HCT116 (cell line): ENCODE results near the gene USP33. TPM values are rescaled to one million over a fixed set of nuclear protein-coding genes. Genes with fewer than 3 reads are reported as not detected.

Experiments
- ATAC-seq: fragments of 200-7000 bp; cut with Tn5 transposase; 2 replicates; pipeline ENCODE4 v1.9.1; 2020; ENCODE audit warnings: mild to moderate bottlenecking, moderate library complexity
- BruUV-seq: library from RNA; stranded (reverse); fragments of 400-500 nt; replicated peaks from 2 replicates; lab custom pipeline; 2021; lab: Mats Ljungman, UMichigan
- CTCF ChIA-PET: fragments of 300-600 bp; sonication (Branson Sonifier 250); formaldehyde crosslinking; loops from one replicate; lab custom pipeline; 2021; ENCODE audit warnings: antibody characterized with exemption; lab: Charles Lee
- POLR2A ChIA-PET: fragments of 300-600, 350-600 bp; sonication (Branson Sonifier 250); formaldehyde crosslinking; loops from one replicate; lab custom pipeline; 2021; ENCODE audit warnings: antibody characterized with exemption; lab: Charles Lee
- RAD21 ChIA-PET, 2 experiments: fragments of 300-600 bp; sonication (Branson Sonifier 250); formaldehyde crosslinking; loops; one replicate each; lab custom pipeline; 2023; ENCODE audit warnings: low total read pairs in 2 of 2; ENCODE audit not compliant: uncharacterized antibody in 2 of 2, unreplicated experiment in 2 of 2, low non-redundant PET in 1 of 2; lab: Charles Lee
- DNase-seq: peaks from one replicate; pipeline ENCODE4 v3.0.0-alpha.2; 2010; ENCODE audit warnings: low read depth, low spot score
- H2AFZ ChIP-seq: fragments of 200-600 bp; shearing (Covaris generic), sonication (generic); 2 replicates; pipeline ENCODE4 v1.6.1; 2017; ENCODE audit warnings: low read depth, mixed run types, mixed read lengths, antibody characterized with exemption, low read length; ENCODE audit not compliant: poor library complexity, severe bottlenecking
- H3K27ac ChIP-seq: 2 replicates; pipeline ENCODE4 v1.5.1; 2012; ENCODE audit warnings: low read depth, low read length
- H3K27me3 ChIP-seq: fragments of 200-600 bp; sonication (generic); 2 replicates; pipeline ENCODE4 v1.6.1; 2016; ENCODE audit warnings: mixed run types, low read length, mixed read lengths; ENCODE audit not compliant: insufficient read depth
- H3K36me3 ChIP-seq, 2 experiments: fragments of 200-500 bp in 1 of 2; fragments of 200-600 bp in 1 of 2; sonication (Bioruptor generic) in 1 of 2; sonication (generic) in 1 of 2; 2 replicates each; pipeline versions ENCODE4 v1.5.1 to v1.6.1; 2014 to 2016; ENCODE audit warnings: low read length in 2 of 2, inconsistent platforms in 1 of 2, mixed read lengths in 1 of 2, mixed run types in 1 of 2; ENCODE audit not compliant: insufficient read depth in 2 of 2, control insufficient read depth in 1 of 2
- H3K4me1 ChIP-seq, 2 experiments: fragments of 200-600 bp in 1 of 2; sonication (generic) in 1 of 2; 2 replicates each; pipeline versions ENCODE4 v1.5.1 to v1.6.1; 2012 to 2017; ENCODE audit warnings: low read length in 2 of 2, inconsistent platforms in 1 of 2, mild to moderate bottlenecking in 1 of 2, mixed read lengths in 1 of 2, mixed run types in 1 of 2, moderate library complexity in 1 of 2; ENCODE audit not compliant: insufficient read depth in 2 of 2, control insufficient read depth in 1 of 2
- H3K4me2 ChIP-seq: fragments of 200-600 bp; sonication (generic); 2 replicates; pipeline ENCODE4 v1.6.1; 2017; ENCODE audit warnings: mixed run types, low read length, mixed read lengths
- H3K4me3 ChIP-seq, 2 experiments: fragments of 200-600 bp in 1 of 2; sonication (generic) in 1 of 2; replicated peaks in 1 of 2; 2 replicates each; pipeline ENCODE4 v1.5.1; 2011 to 2016; ENCODE audit warnings: low read length in 2 of 2, control low read depth in 1 of 2, low read depth in 1 of 2, mild to moderate bottlenecking in 1 of 2, mixed read lengths in 1 of 2, mixed run types in 1 of 2
- H3K79me2 ChIP-seq: fragments of 200-600 bp; sonication (generic); 2 replicates; pipeline ENCODE4 v1.6.1; 2017; ENCODE audit warnings: mild to moderate bottlenecking, mixed run types, low read length, moderate library complexity, mixed read lengths; ENCODE audit not compliant: insufficient read depth
- H3K9ac ChIP-seq: fragments of 200-600 bp; sonication (generic); 2 replicates; pipeline ENCODE4 v1.6.1; 2016; ENCODE audit warnings: low read length, mixed read lengths
- H3K9me2 ChIP-seq: fragments of 200-600 bp; sonication (generic), shearing (Covaris generic); 2 replicates; pipeline ENCODE4 v1.6.1; 2017; ENCODE audit warnings: mixed run types, mild to moderate bottlenecking, moderate library complexity; ENCODE audit not compliant: insufficient read depth
- H3K9me3 ChIP-seq, 2 experiments: fragments of 200-500 bp in 1 of 2; fragments of 200-600 bp in 1 of 2; sonication (Bioruptor generic) in 1 of 2; sonication (generic) in 1 of 2; 2 replicates each; pipeline ENCODE4 v1.6.1; 2014 to 2017; ENCODE audit warnings: low read length in 2 of 2, mixed read lengths in 2 of 2, inconsistent platforms in 1 of 2, low read depth in 1 of 2, mild to moderate bottlenecking in 1 of 2, mixed run types in 1 of 2, moderate library complexity in 1 of 2; ENCODE audit not compliant: control insufficient read depth in 1 of 2, insufficient read depth in 1 of 2
- H4K20me1 ChIP-seq: fragments of 200-600 bp; sonication (generic), shearing (Covaris generic); 2 replicates; pipeline ENCODE4 v1.6.1; 2017; ENCODE audit warnings: mixed run types, mild to moderate bottlenecking, moderate library complexity; ENCODE audit not compliant: insufficient read depth
- ELF1 ChIP-seq: IDR thresholded peaks from 2 replicates; pipeline ENCODE4 v1.6.1; 2012; ENCODE audit warnings: low read depth, borderline replicate concordance
- EZH2phosphoT487 ChIP-seq: fragments of 200-600 bp; IDR thresholded peaks from 2 replicates; pipeline ENCODE4 v1.6.1; 2018; ENCODE audit warnings: antibody characterized with exemption, borderline replicate concordance
- FOSL1 ChIP-seq: IDR thresholded peaks from 2 replicates; pipeline ENCODE4 v1.6.1; 2012; ENCODE audit warnings: low read depth
- JUND ChIP-seq: IDR thresholded peaks from 2 replicates; pipeline ENCODE4 v1.6.1; 2012
- POLR2A ChIP-seq: IDR thresholded peaks from 2 replicates; pipeline ENCODE4 v1.7.0; 2011; ENCODE audit warnings: borderline replicate concordance; ENCODE audit not compliant: insufficient read depth, insufficient read length; ENCODE audit errors: extremely low read depth
- POLR2AphosphoS5 ChIP-seq: IDR thresholded peaks from 2 replicates; pipeline ENCODE4 v1.6.1; 2011; ENCODE audit warnings: mild to moderate bottlenecking, low read depth, low read length, moderate library complexity
- RAD21 ChIP-seq: IDR thresholded peaks from 2 replicates; pipeline ENCODE4 v1.6.1; 2012; ENCODE audit warnings: low read depth, mild to moderate bottlenecking
- SIN3A ChIP-seq: IDR thresholded peaks from 2 replicates; pipeline ENCODE4 v1.6.1; 2012; ENCODE audit warnings: low read depth
- YY1 ChIP-seq: IDR thresholded peaks from 2 replicates; pipeline ENCODE4 v1.6.1; 2011; ENCODE audit warnings: low read length, low read depth, moderate library complexity, mild to moderate bottlenecking; ENCODE audit not compliant: insufficient replicate concordance; ENCODE audit errors: extremely low read depth
- intact Hi-C: fragments of 100-400 bp; cut with micrococcal nuclease; formaldehyde crosslinking; loops from 2 replicates; pipeline ENCODE4 v1.10.0; 2022
- total RNA-seq: library from RNA; stranded (reverse); gene quantifications from one replicate; pipeline ENCODE4 v1.2.1, GENCODE V29; 2021; ENCODE audit not compliant: unreplicated experiment
- TF ChIP-seq, protein P1 (sequence below): IDR thresholded peaks from 2 replicates; pipeline ENCODE4 v1.6.1; 2011; ENCODE audit warnings: mild to moderate bottlenecking, low read length, moderate library complexity; ENCODE audit not compliant: insufficient replicate concordance; ENCODE audit errors: extremely low read depth
- TF ChIP-seq, protein P2 (sequence below): IDR thresholded peaks from 2 replicates; pipeline ENCODE4 v1.6.1; 2012

Gene USP33
- total RNA-seq, 1 experiment from 2014 or later = 46.1 TPM

DNA sequence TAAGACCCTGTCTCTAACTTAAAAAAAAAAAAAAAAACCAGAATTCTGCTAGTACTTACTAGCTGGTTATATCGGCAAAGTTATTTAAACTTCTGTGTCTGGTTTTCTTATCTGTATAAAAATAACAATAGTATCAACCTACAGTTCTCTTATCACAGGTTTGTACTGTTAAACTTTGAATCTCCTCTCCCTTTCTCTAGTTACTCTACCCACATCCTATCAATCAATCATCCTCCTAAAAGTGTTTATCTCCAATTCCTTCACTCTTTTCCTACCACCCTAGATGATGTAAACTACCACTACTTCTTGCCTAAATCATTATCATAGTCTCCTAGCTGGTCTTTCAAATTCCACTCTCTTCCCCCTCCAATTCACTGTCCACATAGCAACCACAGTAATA lies 27.6 kb downstream of the USP33 start:
- POLR2A ChIA-PET = no interaction called here
- CTCF ChIA-PET = no interaction called here

More for the DNA sequence above, 27.6 kb downstream of the USP33 start:
- H3K27me3 ChIP-seq = no peaks in the 10 kb centered on the region
- H3K36me3 ChIP-seq = peaks cover 0 to 12% of the 10 kb centered on the region in 2 experiments; a peak in 3 of 4 replicates
- intact Hi-C loops = no loop called here
- 0 out of 2 replicates have a peak, but pooled peaks cover 3% of the 10 kb centered on the region for H3K79me2 ChIP-seq
- no peak overlapping the region for H2AFZ ChIP-seq
- no peak overlapping the region for H3K9ac ChIP-seq
- no peak for DNase-seq
- BruUV-seq = no TSS peak
- no peak for ATAC-seq
- H3K4me2 ChIP-seq = no peak overlapping the region
- H3K4me1 ChIP-seq = no peaks in the 10 kb centered on the region
- H3K9me2 ChIP-seq = no peaks in the 10 kb centered on the region
- no peak overlapping the region for H3K4me3 ChIP-seq
- no peaks in the 10 kb centered on the region for H4K20me1 ChIP-seq
- RAD21 ChIA-PET = no interaction called here
- TF ChIP-seq YY1 (no peak), ELF1 (no peak), JUND (no peak), EZH2phosphoT487 (no peak), POLR2AphosphoS5 (no peak), FOSL1 (no peak), POLR2A (no peak), SIN3A (no peak), RAD21 (no peak)
- TF ChIP-seq, protein P1, sequence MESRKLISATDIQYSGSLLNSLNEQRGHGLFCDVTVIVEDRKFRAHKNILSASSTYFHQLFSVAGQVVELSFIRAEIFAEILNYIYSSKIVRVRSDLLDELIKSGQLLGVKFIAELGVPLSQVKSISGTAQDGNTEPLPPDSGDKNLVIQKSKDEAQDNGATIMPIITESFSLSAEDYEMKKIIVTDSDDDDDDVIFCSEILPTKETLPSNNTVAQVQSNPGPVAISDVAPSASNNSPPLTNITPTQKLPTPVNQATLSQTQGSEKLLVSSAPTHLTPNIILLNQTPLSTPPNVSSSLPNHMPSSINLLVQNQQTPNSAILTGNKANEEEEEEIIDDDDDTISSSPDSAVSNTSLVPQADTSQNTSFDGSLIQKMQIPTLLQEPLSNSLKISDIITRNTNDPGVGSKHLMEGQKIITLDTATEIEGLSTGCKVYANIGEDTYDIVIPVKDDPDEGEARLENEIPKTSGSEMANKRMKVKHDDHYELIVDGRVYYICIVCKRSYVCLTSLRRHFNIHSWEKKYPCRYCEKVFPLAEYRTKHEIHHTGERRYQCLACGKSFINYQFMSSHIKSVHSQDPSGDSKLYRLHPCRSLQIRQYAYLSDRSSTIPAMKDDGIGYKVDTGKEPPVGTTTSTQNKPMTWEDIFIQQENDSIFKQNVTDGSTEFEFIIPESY = no peak
- TF ChIP-seq, protein P2, sequence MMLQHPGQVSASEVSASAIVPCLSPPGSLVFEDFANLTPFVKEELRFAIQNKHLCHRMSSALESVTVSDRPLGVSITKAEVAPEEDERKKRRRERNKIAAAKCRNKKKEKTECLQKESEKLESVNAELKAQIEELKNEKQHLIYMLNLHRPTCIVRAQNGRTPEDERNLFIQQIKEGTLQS = no peak
- TF ChIP-seq, all 23 proteins: peak for 0
- Histone ChIP-seq H3K27ac (no peak overlapping the region), H3K9me3 (no peaks in the 10 kb centered on the region)
